AG04449 (cell line): ENCODE data around the gene NRARP.

Experiments
- CTCF ChIA-PET: fragments of 350-600 bp; formaldehyde crosslinking; extraction: SDS; loops from one replicate; lab custom pipeline; 2021; ENCODE audit warnings: antibody characterized with exemption; lab: Yijun Ruan, JAX
- POLR2A ChIA-PET: fragments of 400-600, 350-600 bp; formaldehyde crosslinking; extraction: SDS; loops from one replicate; lab custom pipeline; 2020; ENCODE audit warnings: antibody characterized with exemption, inconsistent platforms; lab: Yijun Ruan, JAX
- DNase-seq: peaks from one replicate; pipeline ENCODE4 v3.0.0-alpha.2; 2010; ENCODE audit warnings: low read depth, low spot score
- H3K4me3 ChIP-seq: 2 replicates; pipeline ENCODE4 v1.5.1; 2011; ENCODE audit warnings: low read depth, mild to moderate bottlenecking, control low read depth, low read length
- TF ChIP-seq, protein P1 (sequence below): IDR thresholded peaks from one replicate; pipeline ENCODE4 v1.5.1; 2011; ENCODE audit warnings: mild to moderate bottlenecking, moderate library complexity, low read length, control low read depth, inconsistent platforms; ENCODE audit not compliant: insufficient read depth; ENCODE audit errors: missing control alignments

The NRARP gene

GRCh38 chr9:137295849-137296669, 6.0 kb downstream of the NRARP start:
- H3K4me3 ChIP-seq: no peak overlapping the region
- POLR2A ChIA-PET: no interaction called here
- DNase-seq: no peak
- TF ChIP-seq, protein P1, sequence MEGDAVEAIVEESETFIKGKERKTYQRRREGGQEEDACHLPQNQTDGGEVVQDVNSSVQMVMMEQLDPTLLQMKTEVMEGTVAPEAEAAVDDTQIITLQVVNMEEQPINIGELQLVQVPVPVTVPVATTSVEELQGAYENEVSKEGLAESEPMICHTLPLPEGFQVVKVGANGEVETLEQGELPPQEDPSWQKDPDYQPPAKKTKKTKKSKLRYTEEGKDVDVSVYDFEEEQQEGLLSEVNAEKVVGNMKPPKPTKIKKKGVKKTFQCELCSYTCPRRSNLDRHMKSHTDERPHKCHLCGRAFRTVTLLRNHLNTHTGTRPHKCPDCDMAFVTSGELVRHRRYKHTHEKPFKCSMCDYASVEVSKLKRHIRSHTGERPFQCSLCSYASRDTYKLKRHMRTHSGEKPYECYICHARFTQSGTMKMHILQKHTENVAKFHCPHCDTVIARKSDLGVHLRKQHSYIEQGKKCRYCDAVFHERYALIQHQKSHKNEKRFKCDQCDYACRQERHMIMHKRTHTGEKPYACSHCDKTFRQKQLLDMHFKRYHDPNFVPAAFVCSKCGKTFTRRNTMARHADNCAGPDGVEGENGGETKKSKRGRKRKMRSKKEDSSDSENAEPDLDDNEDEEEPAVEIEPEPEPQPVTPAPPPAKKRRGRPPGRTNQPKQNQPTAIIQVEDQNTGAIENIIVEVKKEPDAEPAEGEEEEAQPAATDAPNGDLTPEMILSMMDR: no peak
- CTCF ChIA-PET: interaction anchor here (0.7 to 3.3 kb wide), 9 partner anchors 9 to 230 kb away, joined by 3 to 11 read pairs (median 5); no protein-coding TSS in a partner anchor

- POLR2A ChIA-PET: no interaction called here
Observed at GRCh38 chr9:137295238-137295811, 6.7 kb downstream of the NRARP start.

DNA sequence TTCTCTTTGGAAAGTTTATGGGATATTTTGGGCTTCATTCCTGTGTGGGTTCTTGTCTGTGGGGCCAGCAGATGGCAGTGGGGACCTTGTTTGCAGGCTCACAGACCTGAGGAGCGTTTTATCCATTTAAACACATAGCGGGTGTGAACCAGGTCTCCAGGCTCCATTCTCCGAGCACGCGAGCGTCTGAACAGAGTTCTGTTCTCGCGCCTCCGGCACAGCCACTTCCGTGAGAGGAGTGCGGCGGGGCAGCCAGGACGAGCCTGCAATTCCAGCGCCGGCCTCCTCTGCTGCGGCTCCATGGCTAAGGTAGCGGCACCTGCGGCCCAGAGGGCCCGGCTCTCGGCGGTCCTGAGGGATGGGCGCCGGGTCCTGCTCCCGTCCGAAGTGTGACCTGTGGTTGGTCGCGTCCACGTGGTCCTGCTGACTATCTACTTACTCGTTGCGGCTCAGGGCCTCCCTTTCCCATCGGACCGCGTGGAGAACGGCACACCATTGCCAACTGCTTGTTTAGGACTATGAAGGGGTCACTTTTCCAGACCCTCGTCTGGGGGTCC, 7.3 kb downstream of the NRARP start:
- no peak for DNase-seq
- CTCF ChIA-PET: interaction anchor here (0.9 to 3.3 kb wide), 11 partner anchors 10 to 238 kb away, joined by 3 to 11 read pairs (median 5); partner anchors contain the start of genes EXD3 and NOXA1

More at GRCh38 chr9:137295238-137295811, 6.7 kb downstream of the NRARP start:
- CTCF ChIA-PET: interaction anchor here (1.6 to 3.3 kb wide), 4 partner anchors 11 to 237 kb away, joined by 4 to 11 read pairs (median 8); partner anchors contain the start of genes EXD3 and NOXA1
- H3K4me3 ChIP-seq: peak overlapping the region; percentile 6; the same call in 1 of the 2 replicates
- TF ChIP-seq, protein P1: peak; percentile 47
- DNase-seq: no peak

DNA sequence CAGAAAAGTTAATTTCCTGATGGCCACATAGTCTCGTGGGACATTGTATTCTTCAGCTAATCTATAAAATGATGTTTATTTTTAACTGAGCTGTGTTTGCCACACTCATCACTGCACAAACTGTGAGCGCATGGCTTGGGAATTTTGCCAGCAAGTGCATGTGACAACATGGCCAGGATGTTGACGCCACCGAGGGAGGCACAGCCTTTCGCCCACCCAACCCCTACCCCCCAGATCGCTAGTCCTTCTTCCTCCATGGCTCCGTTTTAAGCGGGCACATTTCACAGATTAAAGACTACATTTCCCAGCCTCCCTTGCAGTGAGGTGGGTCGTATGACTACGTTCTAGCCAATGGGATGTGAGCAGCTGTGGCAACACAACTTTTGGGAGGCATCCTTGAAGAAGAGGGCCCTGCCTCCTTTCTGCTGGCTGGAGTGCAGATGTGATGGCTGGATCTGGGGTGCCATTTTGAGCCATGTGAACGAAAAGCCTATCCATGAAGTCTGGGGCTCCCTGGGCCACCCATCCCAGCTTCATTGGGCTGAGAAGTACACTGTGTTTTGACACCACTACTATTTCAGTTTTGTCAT, 7.9 kb downstream of the NRARP start:
- CTCF ChIA-PET: interaction anchor here (0.9 to 3.3 kb wide), 14 partner anchors 9 to 238 kb away, joined by 3 to 11 read pairs (median 5); partner anchors contain the start of genes EXD3, NOXA1 and NRARP
- TF ChIP-seq, protein P1: no peak
- POLR2A ChIA-PET: interaction anchor here (0.6 kb wide), 1 partner anchor 53 kb away, joined by 3 read pairs; the partner anchor contains the start of gene TUBB4B
- no peak overlapping the region for H3K4me3 ChIP-seq
- DNase-seq: no peak

More for the DNA sequence above, 7.3 kb downstream of the NRARP start:
- no peak overlapping the region for H3K4me3 ChIP-seq
- TF ChIP-seq, protein P1: peak; percentile 43
- POLR2A ChIA-PET: interaction anchor here (0.6 kb wide), 1 partner anchor 54 kb away, joined by 3 read pairs; the partner anchor contains the start of gene TUBB4B

DNA sequence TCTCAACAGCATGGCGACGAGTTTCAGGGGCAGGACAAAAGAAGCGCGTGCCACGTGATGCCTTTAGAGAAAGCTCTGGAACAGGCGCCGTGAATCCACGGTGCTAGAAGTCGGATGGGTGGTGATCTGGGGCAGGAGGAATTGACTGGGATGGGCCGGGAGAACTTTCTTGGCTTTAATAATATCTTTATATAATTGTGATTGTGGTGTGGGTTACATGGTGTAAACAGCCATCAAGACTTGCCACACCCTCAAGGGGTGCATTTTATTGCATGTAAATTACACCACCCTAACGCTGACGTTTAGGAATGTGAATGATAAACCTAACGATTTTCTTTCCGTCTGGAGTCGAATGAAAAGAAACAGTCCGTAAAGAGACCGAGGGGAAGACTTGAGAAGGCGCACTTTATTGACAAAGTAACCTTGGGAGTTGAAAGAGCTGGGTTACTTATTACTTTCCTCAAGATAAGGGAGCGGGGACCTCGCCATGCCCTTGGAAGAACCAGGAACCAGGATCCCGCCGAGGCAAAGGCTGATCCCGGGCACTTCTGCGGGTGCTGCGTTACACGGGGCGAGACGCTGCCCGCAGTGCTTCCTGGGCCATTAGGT, 8.5 kb downstream of the NRARP start:
- no peak for DNase-seq
- CTCF ChIA-PET: interaction anchor here (0.9 to 3.3 kb wide), 14 partner anchors 9 to 239 kb away, joined by 3 to 11 read pairs (median 5); partner anchors contain the start of genes EXD3, NOXA1 and NRARP
- H3K4me3 ChIP-seq: no peak overlapping the region
- TF ChIP-seq, protein P1: no peak
- POLR2A ChIA-PET: no interaction called here
